NCI-H1092 treated with DMSO at 0.1 percent for 48 hours (cell line): Measurements from ENCODE around the gene ICA1.
"Not testable (repeated sequence)": the region's sequence is repeated elsewhere in the genome, so short reads cannot be mapped to it uniquely, and the experiment has no call there.

Experiments used
- DNase-seq: peaks from one replicate; lab custom pipeline; 2025; lab: John Stamatoyannopoulos, UW

ICA1 gene

DNA sequence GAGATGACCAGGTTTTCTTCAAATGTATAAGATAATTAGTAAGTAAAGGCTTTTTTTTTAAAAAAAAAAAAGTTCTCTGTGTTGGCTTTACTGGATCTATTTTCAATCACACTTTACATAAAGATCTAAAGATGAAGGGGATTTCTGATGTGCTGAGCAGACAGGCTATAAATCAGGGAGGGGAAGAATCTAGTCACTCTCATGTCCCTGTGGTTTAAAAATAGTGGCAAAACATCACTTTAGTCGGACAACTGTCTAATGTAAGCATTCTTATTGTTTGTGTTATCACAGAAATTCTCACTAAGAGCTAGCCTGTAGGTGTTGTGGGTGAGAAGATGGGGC, 132.7 kb downstream of the ICA1 start:
- DNase-seq: no peak

GRCh38 chr7:8128449-8129317, 133.3 kb downstream of the ICA1 start:
- no peak for DNase-seq

DNA sequence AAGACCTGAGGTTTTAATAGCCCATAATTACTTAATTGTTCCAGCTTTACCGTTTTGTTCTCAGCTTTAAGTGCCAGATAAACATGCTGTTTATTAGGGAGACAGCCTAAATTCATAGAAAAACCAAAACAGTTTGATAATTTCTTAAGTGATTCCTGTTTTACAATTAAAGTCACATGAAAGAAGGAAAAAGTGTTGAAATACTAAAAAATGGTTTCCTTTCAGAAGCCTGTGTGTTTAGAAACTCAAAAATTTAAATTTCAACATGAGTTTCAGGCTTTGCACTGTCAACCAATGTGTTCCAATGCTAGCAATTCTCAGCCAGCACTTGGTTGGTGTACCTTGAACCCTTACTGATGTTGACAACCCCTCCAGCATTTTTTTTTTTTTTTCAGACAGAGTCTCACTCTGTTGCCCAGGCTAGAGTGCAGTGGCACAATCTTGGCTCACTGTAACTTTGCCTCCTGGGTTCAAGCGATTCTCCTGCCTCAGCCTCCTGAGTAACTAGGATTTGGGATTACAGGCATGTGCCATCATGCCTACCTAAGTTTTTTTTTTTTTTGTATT, 135.3 kb downstream of the ICA1 start:
- no peak for DNase-seq

- no peak for DNase-seq
These were observed 136.1 kb downstream of the ICA1 start for GRCh38 chr7:8125680-8126444.

GRCh38 chr7:8121243-8121642, 140.7 kb downstream of the ICA1 start:
- DNase-seq: no peak

DNA sequence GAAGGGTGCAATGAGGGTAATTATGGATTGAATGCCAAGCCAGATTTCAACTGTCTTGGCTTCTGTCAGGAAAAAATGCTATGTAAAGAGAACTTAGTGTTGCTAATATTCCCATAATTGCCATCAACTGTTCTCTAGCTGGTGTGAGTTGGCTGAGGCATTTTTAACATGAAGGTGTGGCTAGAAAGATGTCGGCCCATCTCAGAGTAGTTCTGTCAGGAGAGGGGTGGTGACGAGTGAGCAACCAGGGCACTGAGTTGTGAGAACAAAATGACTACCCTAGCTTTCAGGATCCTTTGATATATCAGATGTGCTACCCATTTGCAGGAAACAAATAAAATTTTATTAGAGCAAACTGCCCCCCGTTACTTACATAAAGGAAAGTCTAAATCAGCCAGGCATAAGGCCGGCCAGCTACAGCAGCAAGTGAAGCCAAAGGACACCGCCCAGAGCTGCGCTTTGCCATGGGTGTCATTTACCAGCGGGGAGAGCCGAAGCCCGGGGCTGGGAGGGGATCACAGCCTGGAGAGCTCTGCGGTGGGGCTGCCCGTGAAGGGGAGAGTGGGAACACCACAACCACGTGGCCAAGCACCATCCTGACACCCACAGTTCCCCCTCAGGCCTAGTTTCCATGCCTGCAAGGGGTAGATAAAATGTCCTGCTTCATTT, 141.4 kb downstream of the ICA1 start:
- no peak for DNase-seq

GRCh38 chr7:8119262-8119661, 142.7 kb downstream of the ICA1 start:
- no peak for DNase-seq

DNA sequence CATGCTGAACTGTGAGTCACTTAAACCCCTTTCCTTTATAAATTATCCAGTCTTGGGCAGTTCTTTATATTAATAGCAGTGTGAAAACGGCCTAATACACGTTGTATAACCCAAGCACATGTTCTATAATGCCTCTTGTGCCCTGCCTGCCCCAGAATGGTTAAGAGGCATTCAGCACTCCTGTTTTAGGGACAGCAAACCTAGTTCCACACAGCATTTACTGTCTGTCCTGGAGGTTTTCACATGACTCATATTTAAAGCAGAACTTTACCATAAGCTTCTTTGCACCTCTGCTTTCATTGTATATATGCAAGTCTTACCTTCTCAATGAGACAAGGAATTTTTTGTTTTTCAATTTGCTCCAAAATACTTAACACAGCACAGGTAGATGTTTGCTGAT, 144.8 kb downstream of the ICA1 start:
- no peak for DNase-seq

DNA sequence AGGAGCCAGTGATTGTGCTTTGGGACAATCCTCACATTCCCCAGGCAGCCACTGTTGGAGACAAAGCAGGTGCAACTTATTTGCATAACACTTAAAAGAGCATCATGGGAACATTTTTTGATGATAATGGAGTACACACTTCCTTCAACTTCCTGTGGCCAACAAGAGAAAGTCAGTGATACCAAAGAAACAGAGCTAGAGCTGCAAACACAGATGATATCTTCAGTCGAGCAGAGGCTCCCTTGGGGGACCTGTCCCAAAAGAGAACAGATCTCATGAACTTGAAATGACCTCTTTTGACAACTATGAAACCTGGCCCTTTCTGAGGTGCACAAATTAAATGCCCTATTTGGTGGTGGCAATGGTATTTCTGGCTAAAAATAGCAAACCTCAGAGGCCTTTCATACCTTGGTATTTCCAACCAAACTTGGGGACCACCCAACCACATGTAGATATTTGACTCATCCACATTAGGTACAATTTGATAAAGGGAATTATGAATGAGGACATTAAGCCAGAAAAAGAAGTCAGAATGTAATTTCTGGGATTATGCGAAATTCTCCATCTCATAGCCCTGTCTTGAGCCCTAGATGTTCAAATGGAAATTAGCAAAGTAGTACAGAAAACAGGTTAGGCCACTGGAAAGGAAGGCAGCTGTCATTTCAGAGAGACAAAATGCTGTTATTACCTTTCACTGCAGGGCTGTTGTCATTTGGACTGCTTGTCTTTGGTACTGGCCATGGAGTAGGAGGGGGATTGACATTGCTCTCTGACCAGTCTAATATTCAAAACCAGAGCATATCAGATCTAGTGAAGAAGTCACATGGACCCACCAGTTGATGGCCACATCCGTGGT, 146.2 kb downstream of the ICA1 start:
- DNase-seq: no peak

GRCh38 chr7:8114175-8114574, 147.8 kb downstream of the ICA1 start:
- DNase-seq: no peak

DNA sequence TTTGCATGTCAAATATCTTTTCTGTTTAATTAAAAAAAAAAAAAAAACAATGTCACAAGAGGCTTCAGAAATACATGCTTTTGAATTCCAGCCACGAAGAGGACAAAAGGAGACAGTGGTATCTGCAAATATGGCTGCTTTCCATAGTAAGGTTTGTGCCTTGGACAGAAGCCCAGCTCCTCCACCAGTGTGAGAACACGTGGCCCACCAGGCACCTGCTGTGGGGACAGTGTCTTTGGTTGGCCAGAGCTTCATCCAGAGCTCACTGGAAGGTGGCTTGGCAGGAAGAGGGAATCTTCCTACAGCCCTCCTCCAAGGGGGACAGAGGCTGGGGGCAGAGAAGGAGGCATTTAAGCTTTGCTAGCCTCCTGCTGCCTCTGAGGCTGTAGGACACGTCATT, 148.8 kb downstream of the ICA1 start:
- no peak for DNase-seq

DNA sequence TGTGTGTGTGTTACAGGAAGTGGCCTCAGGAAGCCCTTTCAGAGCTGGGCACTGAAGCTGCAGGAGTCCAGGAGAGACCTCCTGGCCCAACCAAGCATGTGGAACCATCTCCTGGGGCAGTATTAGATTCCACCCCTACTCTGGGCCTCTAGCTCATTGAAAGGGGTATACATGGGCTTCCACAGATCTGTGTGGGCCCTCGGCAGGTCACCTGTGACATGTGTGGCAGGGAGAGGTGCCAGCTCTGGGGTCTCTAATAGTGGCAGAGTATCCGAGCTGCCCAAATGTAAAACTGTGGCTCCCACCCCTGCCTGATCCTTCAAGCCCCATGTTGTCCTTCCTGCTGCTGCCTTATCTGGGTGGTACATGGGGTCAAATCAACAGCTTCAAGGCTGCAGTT, 149.3 kb downstream of the ICA1 start:
- DNase-seq: no peak

GRCh38 chr7:8111282-8111960, 150.5 kb downstream of the ICA1 start:
- DNase-seq: peak; percentile 18

GRCh38 chr7:8109196-8110022, 152.6 kb downstream of the ICA1 start:
- DNase-seq: no peak

DNA sequence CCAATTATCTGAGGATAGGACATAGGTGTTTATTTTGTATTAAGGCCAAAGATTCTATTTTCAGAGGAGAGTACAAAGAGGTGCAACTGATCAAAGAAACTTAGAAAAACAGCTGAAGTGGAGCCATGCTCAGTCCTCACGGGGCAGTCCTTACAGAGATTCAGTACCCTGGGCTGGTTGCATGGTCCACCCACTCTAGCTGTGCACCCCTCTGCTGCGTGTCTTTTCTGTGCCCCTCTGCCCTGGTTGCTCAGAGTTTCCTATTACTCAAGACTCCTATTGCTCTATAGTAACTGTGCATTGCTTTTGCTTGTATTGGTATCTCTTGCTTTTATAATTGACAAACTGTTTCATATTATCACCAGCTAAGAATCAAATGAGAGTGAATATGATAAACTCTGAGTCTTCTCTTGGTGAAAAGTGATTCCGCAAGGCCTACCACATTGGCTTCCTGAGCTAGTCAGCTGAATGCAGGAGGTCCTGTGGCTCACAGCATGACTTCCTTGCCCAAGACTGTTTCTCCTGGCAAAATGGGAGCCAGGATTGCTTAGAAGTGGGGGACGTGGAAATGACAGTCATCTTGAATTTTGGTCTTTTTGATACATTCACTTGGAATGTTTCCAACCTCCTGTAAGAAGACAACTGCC, 156.4 kb downstream of the ICA1 start:
- DNase-seq: no peak

DNA sequence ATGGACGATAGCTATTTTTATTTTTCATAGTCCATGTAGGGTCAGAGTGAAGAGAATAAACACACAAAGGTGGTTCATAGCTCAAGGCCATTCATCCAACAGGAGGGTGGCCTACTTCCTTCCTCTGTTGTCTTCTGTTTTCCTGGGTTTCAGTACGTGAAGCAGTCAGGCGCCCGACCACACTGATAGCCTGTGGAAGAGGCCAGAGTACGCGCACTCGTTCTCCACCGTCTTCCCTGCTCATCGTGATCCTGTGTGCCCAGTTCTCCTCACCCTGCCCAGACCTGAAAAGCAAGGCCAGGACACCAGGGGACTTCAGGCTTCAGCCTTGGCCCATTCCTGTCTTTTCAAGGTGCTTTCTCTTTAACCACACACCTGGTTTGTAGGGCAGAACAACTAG, 158.7 kb downstream of the ICA1 start:
- DNase-seq: no peak

- not testable (repeated sequence) for DNase-seq
These were observed 160.7 kb downstream of the ICA1 start for GRCh38 chr7:8101292-8101691.

- DNase-seq: no peak
These were observed 167.5 kb downstream of the ICA1 start for GRCh38 chr7:8094164-8095140.
